Panc1 (cell line): ENCODE measurements around the gene RFX1. TPM values are rescaled to one million over a fixed set of nuclear protein-coding genes. Genes with fewer than 3 reads are reported as not detected.

Experiments
- ATAC-seq: fragments of 200-7000 bp; cut with Tn5 transposase; 2 replicates; pipeline ENCODE4 v1.9.1; 2020; ENCODE audit warnings: mild to moderate bottlenecking, moderate library complexity
- BruUV-seq: library from RNA; stranded (reverse); fragments of 400-500 nt; replicated peaks from 2 replicates; lab custom pipeline; 2021; lab: Mats Ljungman, UMichigan
- CTCF ChIA-PET: fragments of 300-600 bp; sonication (Branson Sonifier 250); formaldehyde crosslinking; loops from one replicate; lab custom pipeline; 2022; ENCODE audit warnings: antibody characterized with exemption; lab: Charles Lee
- POLR2A ChIA-PET: fragments of 300-600 bp; sonication (Branson Sonifier 250); formaldehyde crosslinking; loops from one replicate; lab custom pipeline; 2022; ENCODE audit warnings: antibody characterized with exemption; lab: Charles Lee
- DNase-seq: peaks from one replicate; pipeline ENCODE4 v3.0.0-alpha.2; 2010; ENCODE audit warnings: low read depth, low spot score
- H3K27ac ChIP-seq: 2 replicates; pipeline ENCODE4 v1.5.1; 2011; ENCODE audit warnings: mild to moderate bottlenecking, low read length, inconsistent platforms
- H3K27me3 ChIP-seq: fragments of 200-500 bp; sonication (Bioruptor generic); 2 replicates; pipeline ENCODE4 v1.6.0; 2014; ENCODE audit warnings: low read length, inconsistent platforms; ENCODE audit not compliant: control insufficient read depth, insufficient read depth
- H3K36me3 ChIP-seq: fragments of 200-500 bp; sonication (Bioruptor generic); 2 replicates; pipeline ENCODE4 v1.5.1; 2014; ENCODE audit warnings: inconsistent platforms, mild to moderate bottlenecking, low read length, moderate library complexity; ENCODE audit not compliant: control insufficient read depth, insufficient read depth
- H3K4me1 ChIP-seq: 2 replicates; pipeline ENCODE4 v1.5.1; 2011; ENCODE audit warnings: inconsistent platforms, mild to moderate bottlenecking, low read length, moderate library complexity; ENCODE audit not compliant: control insufficient read depth, insufficient read depth
- H3K4me3 ChIP-seq, 2 experiments: 2 replicates each; pipeline ENCODE4 v1.5.1; 2011 to 2012; ENCODE audit warnings: low read depth in 2 of 2, low read length in 2 of 2, mild to moderate bottlenecking in 2 of 2, inconsistent platforms in 1 of 2, moderate library complexity in 1 of 2
- H3K9me3 ChIP-seq: fragments of 200-500 bp; sonication (Bioruptor generic); 2 replicates; pipeline ENCODE4 v1.5.1; 2014; ENCODE audit warnings: low read depth, mild to moderate bottlenecking, inconsistent platforms, low read length, moderate library complexity; ENCODE audit not compliant: control insufficient read depth, insufficient read depth
- POLR2AphosphoS5 ChIP-seq: IDR thresholded peaks from 2 replicates; pipeline ENCODE4 v1.6.1; 2012; ENCODE audit warnings: mild to moderate bottlenecking, low read depth, low read length, moderate library complexity
- SIN3A ChIP-seq: IDR thresholded peaks from 2 replicates; pipeline ENCODE4 v1.6.1; 2012; ENCODE audit warnings: low read depth, mild to moderate bottlenecking, low read length, moderate library complexity, borderline replicate concordance; ENCODE audit not compliant: insufficient read depth
- TCF7L2 ChIP-seq: IDR thresholded peaks from 2 replicates; pipeline ENCODE4 v1.6.1; 2011; ENCODE audit warnings: mild to moderate bottlenecking, low read depth, low read length, inconsistent platforms
- in situ Hi-C: cut with HindIII; loops from 2 replicates; pipeline ENCODE4 v1.10.0; 2016; ENCODE audit warnings: low sequenced_read_pairs, low pct_unique_long_range_greater_than_20kb
- intact Hi-C: fragments of 100-400 bp; cut with micrococcal nuclease; formaldehyde crosslinking; loops from one replicate; pipeline ENCODE4 v1.10.0; 2022; ENCODE audit not compliant: unreplicated experiment
- total RNA-seq: library from RNA; stranded (reverse); gene quantifications from one replicate; pipeline ENCODE4 v1.2.1, GENCODE V29; 2021; ENCODE audit not compliant: unreplicated experiment
- TF ChIP-seq, protein P1 (sequence below): fragments of 450-650 bp; IDR thresholded peaks from 2 replicates; pipeline ENCODE4 v1.5.1; 2017; ENCODE audit warnings: mild to moderate bottlenecking
- TF ChIP-seq, protein P2 (sequence below), 2 experiments: IDR thresholded peaks; 2 replicates each; pipeline ENCODE4 v1.6.1; 2011 to 2012; ENCODE audit warnings: low read depth in 2 of 2, control low read depth in 1 of 2, low read length in 1 of 2, mild to moderate bottlenecking in 1 of 2, moderate library complexity in 1 of 2; ENCODE audit not compliant: insufficient read depth in 1 of 2

The RFX1 gene
- total RNA-seq, 1 experiment from 2014 or later, result 15.2 TPM

DNA sequence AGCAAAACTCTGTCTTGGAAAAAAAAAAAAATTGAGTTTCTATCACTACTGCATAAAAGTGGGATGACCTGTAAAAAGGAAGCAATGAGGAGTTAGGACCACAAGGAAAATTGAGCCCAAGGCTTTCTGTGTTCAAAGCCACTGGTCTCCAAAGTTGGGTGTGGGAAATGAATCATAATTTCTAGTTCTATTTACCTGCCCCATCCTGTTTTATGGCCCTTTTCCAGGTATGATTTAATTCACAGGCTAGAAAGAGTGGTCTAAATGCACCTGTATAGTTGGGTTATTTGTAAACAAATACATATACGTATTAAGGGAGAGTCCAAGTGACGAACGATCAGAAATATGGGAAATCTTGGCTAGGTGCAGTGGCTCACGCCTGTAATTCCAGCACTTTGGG is 59.7 kb downstream of the RFX1 start:
- no TSS peak for BruUV-seq
- DNase-seq (no peak), ATAC-seq (no peak)
- in situ Hi-C loops (no loop called here), intact Hi-C loops (no loop called here)
- no peak overlapping the region for H3K4me3 ChIP-seq
- no peaks in the 10 kb centered on the region for H3K9me3 ChIP-seq
- no peaks in the 10 kb centered on the region for H3K4me1 ChIP-seq
- no peak overlapping the region for H3K27ac ChIP-seq
- ChIA-PET CTCF (interaction anchor here (0.6 kb wide), 1 partner anchor 11 kb away, joined by 9 read pairs; no protein-coding TSS in a partner anchor), POLR2A (no interaction called here)
- no peak for TF ChIP-seq SIN3A
- H3K36me3 ChIP-seq, result no peaks in the 10 kb centered on the region
- no peaks in the 10 kb centered on the region for H3K27me3 ChIP-seq

DNA sequence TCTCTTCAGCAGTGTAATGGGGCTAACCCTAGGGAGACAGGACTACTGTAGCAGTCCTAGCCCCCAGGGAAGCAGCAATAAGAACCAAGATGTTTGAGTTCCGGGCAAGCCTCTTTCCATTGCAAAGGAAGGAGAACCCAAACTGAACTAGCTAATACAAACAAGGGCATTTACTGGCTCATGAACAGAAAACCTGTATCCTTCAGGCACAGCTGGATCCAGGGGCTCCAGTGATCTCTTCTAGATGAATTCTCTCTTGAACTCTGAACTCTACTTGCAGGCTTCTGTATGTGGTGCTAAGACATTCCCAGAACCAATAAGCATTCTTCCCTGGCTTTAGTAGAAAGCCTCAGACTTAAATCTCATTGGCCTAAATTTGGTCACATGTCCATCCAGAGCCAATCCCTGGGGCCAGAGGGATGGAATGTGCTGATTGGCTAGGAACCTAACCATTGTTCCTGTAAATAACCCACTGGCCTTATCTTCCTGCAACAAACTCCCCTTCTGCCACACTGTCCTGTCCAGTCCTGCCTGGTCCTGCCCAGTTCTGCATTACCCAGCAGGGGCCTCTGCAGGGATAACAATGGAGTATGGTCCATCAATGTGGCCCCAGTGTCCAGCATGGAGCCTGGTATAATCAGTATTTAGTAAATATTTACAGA is 64.0 kb downstream of the RFX1 start:
- intact Hi-C loops, result no loop called here
- ChIA-PET CTCF (no interaction called here), POLR2A (no interaction called here)
- ATAC-seq (no peak), DNase-seq (no peak)
- Histone ChIP-seq H3K4me1 (peaks cover 5% of the 10 kb centered on the region; the same call in 1 of the 2 replicates), H3K9me3 (no peaks in the 10 kb centered on the region), H3K27me3 (no peaks in the 10 kb centered on the region), H3K36me3 (no peaks in the 10 kb centered on the region), H3K4me3 (no peak overlapping the region), H3K27ac (no peak overlapping the region)
- in situ Hi-C loops, result no loop called here
- TF ChIP-seq SIN3A, result no peak
- no peak for TF ChIP-seq POLR2AphosphoS5
- TF ChIP-seq TCF7L2, result no peak
- TF ChIP-seq, protein P1, sequence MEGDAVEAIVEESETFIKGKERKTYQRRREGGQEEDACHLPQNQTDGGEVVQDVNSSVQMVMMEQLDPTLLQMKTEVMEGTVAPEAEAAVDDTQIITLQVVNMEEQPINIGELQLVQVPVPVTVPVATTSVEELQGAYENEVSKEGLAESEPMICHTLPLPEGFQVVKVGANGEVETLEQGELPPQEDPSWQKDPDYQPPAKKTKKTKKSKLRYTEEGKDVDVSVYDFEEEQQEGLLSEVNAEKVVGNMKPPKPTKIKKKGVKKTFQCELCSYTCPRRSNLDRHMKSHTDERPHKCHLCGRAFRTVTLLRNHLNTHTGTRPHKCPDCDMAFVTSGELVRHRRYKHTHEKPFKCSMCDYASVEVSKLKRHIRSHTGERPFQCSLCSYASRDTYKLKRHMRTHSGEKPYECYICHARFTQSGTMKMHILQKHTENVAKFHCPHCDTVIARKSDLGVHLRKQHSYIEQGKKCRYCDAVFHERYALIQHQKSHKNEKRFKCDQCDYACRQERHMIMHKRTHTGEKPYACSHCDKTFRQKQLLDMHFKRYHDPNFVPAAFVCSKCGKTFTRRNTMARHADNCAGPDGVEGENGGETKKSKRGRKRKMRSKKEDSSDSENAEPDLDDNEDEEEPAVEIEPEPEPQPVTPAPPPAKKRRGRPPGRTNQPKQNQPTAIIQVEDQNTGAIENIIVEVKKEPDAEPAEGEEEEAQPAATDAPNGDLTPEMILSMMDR, result no peak
- TF ChIP-seq, protein P2, sequence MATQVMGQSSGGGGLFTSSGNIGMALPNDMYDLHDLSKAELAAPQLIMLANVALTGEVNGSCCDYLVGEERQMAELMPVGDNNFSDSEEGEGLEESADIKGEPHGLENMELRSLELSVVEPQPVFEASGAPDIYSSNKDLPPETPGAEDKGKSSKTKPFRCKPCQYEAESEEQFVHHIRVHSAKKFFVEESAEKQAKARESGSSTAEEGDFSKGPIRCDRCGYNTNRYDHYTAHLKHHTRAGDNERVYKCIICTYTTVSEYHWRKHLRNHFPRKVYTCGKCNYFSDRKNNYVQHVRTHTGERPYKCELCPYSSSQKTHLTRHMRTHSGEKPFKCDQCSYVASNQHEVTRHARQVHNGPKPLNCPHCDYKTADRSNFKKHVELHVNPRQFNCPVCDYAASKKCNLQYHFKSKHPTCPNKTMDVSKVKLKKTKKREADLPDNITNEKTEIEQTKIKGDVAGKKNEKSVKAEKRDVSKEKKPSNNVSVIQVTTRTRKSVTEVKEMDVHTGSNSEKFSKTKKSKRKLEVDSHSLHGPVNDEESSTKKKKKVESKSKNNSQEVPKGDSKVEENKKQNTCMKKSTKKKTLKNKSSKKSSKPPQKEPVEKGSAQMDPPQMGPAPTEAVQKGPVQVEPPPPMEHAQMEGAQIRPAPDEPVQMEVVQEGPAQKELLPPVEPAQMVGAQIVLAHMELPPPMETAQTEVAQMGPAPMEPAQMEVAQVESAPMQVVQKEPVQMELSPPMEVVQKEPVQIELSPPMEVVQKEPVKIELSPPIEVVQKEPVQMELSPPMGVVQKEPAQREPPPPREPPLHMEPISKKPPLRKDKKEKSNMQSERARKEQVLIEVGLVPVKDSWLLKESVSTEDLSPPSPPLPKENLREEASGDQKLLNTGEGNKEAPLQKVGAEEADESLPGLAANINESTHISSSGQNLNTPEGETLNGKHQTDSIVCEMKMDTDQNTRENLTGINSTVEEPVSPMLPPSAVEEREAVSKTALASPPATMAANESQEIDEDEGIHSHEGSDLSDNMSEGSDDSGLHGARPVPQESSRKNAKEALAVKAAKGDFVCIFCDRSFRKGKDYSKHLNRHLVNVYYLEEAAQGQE (IDR thresholded peaks at IDR 0.05; ENCODE audit: insufficient read depth in 1 of 2, low read depth in 2 of 2, low read length in 1 of 2), result no peak
- BruUV-seq, result no TSS peak
